Measurements from ENCODE around the gene SMCR8.
"Not testable (repeated sequence)": the region's sequence is repeated elsewhere in the genome, so short reads cannot be mapped to it uniquely, and the experiment has no call there.

The SMCR8 gene

DNA sequence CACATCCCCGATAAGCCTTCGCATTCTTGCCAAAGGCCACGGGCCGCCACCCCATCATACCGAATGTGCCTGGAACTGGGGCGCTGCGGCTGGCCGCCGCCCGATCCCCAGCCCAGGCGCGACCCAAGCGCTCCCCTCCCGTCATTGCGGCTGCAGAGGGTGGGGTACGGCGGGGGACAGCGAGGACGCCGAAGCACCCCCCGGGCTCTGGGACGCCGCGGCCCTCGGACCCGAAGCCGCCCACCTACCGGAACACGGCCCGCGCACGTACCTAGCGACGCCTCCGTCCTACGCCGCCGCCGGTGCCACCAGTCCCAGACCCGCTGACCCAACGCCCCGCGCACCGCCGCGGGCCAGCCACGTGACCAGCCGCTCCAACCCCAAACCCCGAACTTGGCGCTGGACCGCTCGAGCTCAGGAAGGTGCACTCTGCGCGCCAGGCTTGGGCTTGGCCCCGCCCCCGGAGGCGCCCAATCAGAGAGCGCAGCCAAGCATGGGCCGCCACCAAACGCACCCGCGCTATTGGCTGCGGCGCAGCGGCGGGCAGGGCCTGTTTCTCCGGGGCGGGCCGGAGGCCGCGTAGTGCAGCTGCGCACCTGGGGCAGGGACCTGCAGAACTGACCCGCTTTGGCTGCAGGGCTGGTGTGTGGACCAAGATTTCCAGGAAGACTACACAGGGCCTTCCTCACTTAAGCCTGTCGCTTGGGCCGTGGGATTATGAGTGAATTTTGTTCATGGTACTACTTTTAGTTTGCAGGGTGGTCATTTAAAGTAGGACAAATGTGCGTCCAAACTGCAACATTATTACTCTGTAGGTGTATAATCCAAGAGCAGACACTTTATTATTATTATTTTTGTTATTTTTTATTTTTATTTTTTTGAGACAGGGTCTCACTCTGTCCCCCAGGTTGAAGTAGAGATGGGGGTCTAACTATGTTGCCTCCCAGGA, 48.3 kb downstream of the SMCR8 start, which contains the start of gene SHMT1:
Gene SHMT1, minus strand, starts transcription at position 450 of the 949 bp plus-strand sequence. CDS start 7,569 bp downstream, outside the sequence.
- peak; percentile 64 for DNase-seq

DNA sequence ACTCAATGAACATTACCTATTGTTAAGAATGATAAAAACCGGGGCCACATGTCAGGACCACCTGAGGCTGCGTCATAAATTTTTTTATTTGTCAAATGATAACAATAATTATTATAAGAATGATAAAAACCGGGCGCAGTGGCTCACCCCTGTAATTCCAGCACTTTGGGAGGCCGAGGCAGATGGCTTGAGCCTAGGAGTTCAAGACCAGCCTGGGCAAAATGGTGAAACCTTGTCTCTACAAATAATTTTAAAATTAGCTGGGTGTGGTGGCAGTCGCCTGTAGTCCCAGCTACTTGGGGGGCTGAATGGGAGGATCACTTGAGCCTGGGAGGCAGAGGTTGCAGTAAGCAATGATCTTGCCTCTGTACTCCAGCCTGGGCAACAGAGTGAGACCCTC, 49.1 kb downstream of the SMCR8 start:
- DNase-seq: no peak

DNA sequence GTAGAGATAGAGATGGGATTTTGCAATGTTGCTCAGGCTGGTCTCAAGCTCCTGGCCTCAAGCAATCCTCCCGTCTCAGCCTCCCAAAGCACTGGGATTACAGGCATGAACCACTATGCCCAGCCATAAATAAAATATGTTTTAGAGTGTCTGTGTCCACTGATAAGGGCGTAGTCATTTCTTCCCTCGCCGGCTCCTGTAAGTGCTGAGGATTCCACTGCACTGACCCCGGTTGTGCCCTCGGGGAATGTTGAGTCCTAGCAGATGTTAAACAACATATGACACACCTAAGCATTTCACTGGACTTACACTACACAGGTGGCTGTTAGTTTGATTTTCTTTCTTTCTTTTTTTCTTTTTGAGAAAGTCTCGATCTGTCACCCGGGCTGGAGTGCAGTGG, 53.9 kb downstream of the SMCR8 start:
- DNase-seq: no peak

DNA sequence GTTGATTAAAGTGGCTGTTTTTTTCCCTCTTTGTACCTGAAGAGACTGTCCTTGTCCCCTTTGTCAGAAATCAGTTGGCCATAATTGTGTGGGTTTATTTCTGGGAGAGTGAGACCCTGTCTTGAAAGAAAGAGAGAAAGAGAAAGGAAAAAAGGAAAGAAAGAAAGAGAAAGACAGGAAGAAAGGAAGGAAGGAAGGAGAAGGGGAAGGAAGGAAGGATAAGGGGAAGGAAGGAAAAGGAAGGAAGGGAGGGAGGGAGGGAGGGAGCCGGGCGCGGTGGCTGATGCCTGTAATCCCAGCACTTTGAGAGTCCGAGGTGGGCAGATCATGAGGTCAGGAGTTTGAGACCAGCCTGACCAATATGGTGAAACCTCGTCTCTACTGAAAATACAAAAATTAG, 55.7 kb downstream of the SMCR8 start:
- no peak for DNase-seq

DNA sequence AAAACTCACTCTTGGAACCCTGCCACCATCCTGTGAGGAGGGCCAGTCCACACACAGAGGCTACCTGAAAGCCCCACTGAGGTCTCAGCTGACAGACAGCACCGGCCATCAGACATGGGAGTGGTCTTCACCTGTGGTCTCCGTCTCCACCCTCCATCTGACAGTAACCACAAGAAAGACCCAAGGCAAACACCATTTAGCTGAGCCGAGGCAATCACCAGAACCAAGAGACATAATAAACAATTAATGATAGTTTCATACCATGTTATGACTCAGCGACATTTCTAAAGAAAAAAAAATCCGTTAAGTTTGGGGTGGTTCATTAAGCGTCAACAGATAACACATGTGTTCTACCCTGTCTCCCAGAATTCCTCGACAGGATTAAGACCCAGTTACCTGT, 56.4 kb downstream of the SMCR8 start:
- DNase-seq: no peak

DNA sequence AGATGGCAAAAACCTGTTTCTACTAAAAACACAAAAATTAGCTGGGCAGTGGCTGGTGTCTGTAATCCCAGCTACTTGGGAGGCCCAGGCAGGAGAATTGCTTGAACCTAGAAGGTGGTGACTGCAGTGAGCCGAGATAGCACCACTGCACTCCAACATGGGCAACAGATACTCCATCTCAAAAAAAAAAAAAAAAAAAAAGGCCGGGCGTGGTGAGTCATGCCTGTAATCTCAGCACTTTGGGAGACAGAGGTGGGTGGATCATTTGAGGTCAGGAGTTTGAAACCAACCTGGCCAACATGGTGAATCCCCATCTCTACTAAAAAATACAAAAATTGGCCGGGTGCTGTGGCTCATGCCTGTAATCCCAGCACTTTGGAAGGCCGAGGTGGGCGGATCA, 58.1 kb downstream of the SMCR8 start:
- not testable (repeated sequence) for DNase-seq

DNA sequence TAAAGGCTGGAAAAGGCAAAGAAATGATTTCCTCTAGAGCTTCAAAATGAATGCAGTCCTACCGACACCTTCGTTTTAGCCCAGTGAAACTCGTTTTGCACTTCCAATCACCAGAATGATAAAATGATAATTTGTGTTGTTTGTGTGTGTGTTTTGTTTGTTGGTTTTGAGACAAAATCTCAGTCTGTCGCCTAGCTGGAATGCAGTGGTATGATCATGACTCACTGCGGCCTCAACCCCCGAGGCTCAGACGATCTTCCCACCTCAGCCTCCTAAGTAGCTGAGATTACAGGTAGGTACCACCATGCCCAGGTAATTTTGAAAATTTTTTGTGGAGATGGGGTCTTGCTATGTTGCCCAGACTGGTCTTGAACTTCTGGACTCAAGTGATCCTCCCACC, 59.1 kb downstream of the SMCR8 start:
- DNase-seq: no peak
